Thyroid gland (tissue), 4 donors: ENCODE results near the gene NPSR1. TPM values are rescaled to one million over a fixed set of nuclear protein-coding genes. Genes with fewer than 3 reads are reported as not detected.

Experiments used
- DNase-seq, 2 donors: peaks; one replicate each; pipeline ENCODE4 v3.0.0-alpha.2; 2019
- H3K27ac ChIP-seq, 3 donors: fragments of 200-600 bp; sonication (generic); 1 replicate in 2 of 3; 2 replicates in 1 of 3; pipeline ENCODE4 v1.5.1; 2016 to 2019; ENCODE audit warnings: mild to moderate bottlenecking in 1 of 3, moderate library complexity in 1 of 3
- H3K27me3 ChIP-seq: fragments of 200-600 bp; sonication (generic); one replicate; pipeline ENCODE4 v1.5.1; 2019
- H3K36me3 ChIP-seq, 2 donors: fragments of 200-600 bp; sonication (generic); one replicate each; pipeline ENCODE4 v1.5.1; 2016 to 2019
- H3K4me1 ChIP-seq, 2 donors: fragments of 200-600 bp; sonication (generic); one replicate each; pipeline ENCODE4 v1.5.1; 2017 to 2019
- H3K4me3 ChIP-seq, 3 donors: fragments of 200-600 bp; sonication (generic); replicated peaks in 1 of 3; 1 replicate in 2 of 3; 2 replicates in 1 of 3; pipeline ENCODE4 v1.5.1; 2016; ENCODE audit warnings: mild to moderate bottlenecking in 1 of 3
- H3K9me3 ChIP-seq: fragments of 200-600 bp; sonication (generic); one replicate; pipeline ENCODE4 v1.5.1; 2017
- CTCF ChIP-seq, 6 experiments: fragments of 200-600 bp in 3 of 6; fragments of 450-650 bp in 3 of 6; sonication (generic) in 3 of 6; IDR thresholded peaks; one replicate each; pipeline ENCODE4 v1.5.1; 2016 to 2019; ENCODE audit warnings: antibody characterized with exemption in 6 of 6, mild to moderate bottlenecking in 2 of 6, inconsistent platforms in 1 of 6, moderate library complexity in 1 of 6
- POLR2A ChIP-seq, 2 donors: fragments of 450-650 bp; IDR thresholded peaks; one replicate each; pipeline ENCODE4 v1.6.1; 2017; ENCODE audit warnings: antibody characterized with exemption in 2 of 2, mild to moderate bottlenecking in 2 of 2, moderate library complexity in 1 of 2
- WGBS, 2 donors: methylation state at CpG; one replicate each; pipeline ENCODE4 v1.1.5; 2017; 5-methylcytosine and 5-hydroxymethylcytosine counted together
- intact Hi-C: fragments of 100-400 bp; cut with DNase I; formaldehyde crosslinking; loops from one replicate; pipeline ENCODE4 v1.15.1; 2023
- total RNA-seq, 4 donors: library from RNA; depleted of rRNA; stranded (reverse); fragments of >200 nt; gene quantifications; one replicate each; pipeline ENCODE4 v1.2.3, GENCODE V29; 2016

NPSR1 gene
- total RNA-seq, 4 donors from 2014 or later = not detected

GRCh38 chr7:34832020-34832419, 174.0 kb downstream of the NPSR1 start:
- WGBS, 2 donors = 81 to 87% methylated on average over 3 of the region's 3 CpGs
- H3K27me3 ChIP-seq = no peaks in the 10 kb centered on the region
- DNase-seq = no peak
- TF ChIP-seq POLR2A (IDR thresholded peaks at IDR 0.05) (no peak), CTCF (IDR thresholded peaks at IDR 0.05) (no peak)
- H3K27ac ChIP-seq = no peak overlapping the region
- no peaks in the 10 kb centered on the region for H3K36me3 ChIP-seq
- H3K4me3 ChIP-seq = no peak overlapping the region
- no peaks in the 10 kb centered on the region for H3K9me3 ChIP-seq
- intact Hi-C loops = no loop called here
- H3K4me1 ChIP-seq = no peaks in the 10 kb centered on the region

- intact Hi-C loops = no loop called here
- no peak for TF ChIP-seq CTCF (IDR thresholded peaks at IDR 0.05)
- TF ChIP-seq POLR2A (IDR thresholded peaks at IDR 0.05) = no peak
- Histone ChIP-seq H3K27ac (no peak overlapping the region), H3K4me3 (no peak overlapping the region), H3K4me1 (no peaks in the 10 kb centered on the region), H3K36me3 (no peaks in the 10 kb centered on the region), H3K9me3 (no peaks in the 10 kb centered on the region), H3K27me3 (no peaks in the 10 kb centered on the region)
- DNase-seq = no peak
- 56 to 76% methylated on average over 3 of the region's 3 CpGs for WGBS, 2 donors
Measured at GRCh38 chr7:34835901-34836600, 178.0 kb downstream of the NPSR1 start.

GRCh38 chr7:34837316-34837715, 179.3 kb downstream of the NPSR1 start:
- H3K27me3 ChIP-seq = no peaks in the 10 kb centered on the region
- H3K9me3 ChIP-seq = no peaks in the 10 kb centered on the region
- H3K4me1 ChIP-seq = no peaks in the 10 kb centered on the region
- H3K27ac ChIP-seq = no peak overlapping the region
- WGBS, 2 donors = 54 to 62% methylated on average over 2 of the region's 2 CpGs
- no peak overlapping the region for H3K4me3 ChIP-seq
- intact Hi-C loops = no loop called here
- TF ChIP-seq POLR2A (IDR thresholded peaks at IDR 0.05) = no peak
- TF ChIP-seq CTCF (IDR thresholded peaks at IDR 0.05) = no peak
- no peak for DNase-seq
- no peaks in the 10 kb centered on the region for H3K36me3 ChIP-seq

GRCh38 chr7:34837801-34838201, 179.8 kb downstream of the NPSR1 start:
- DNase-seq = no peak
- Histone ChIP-seq H3K9me3 (no peaks in the 10 kb centered on the region), H3K36me3 (no peaks in the 10 kb centered on the region), H3K4me1 (no peaks in the 10 kb centered on the region), H3K27me3 (no peaks in the 10 kb centered on the region), H3K27ac (no peak overlapping the region), H3K4me3 (no peak overlapping the region)
- WGBS, 2 donors = 64 to 69% methylated on average over 2 of the region's 2 CpGs
- intact Hi-C loops = no loop called here
- no peak for TF ChIP-seq CTCF (IDR thresholded peaks at IDR 0.05)

GRCh38 chr7:34838329-34838728, 180.3 kb downstream of the NPSR1 start:
- H3K27ac ChIP-seq = no peak overlapping the region
- no peaks in the 10 kb centered on the region for H3K27me3 ChIP-seq
- H3K4me3 ChIP-seq = no peak overlapping the region
- H3K9me3 ChIP-seq = no peaks in the 10 kb centered on the region
- 83 to 88% methylated on average over 5 of the region's 5 CpGs for WGBS, 2 donors
- TF ChIP-seq POLR2A (IDR thresholded peaks at IDR 0.05) (no peak), CTCF (IDR thresholded peaks at IDR 0.05) (no peak)
- no peaks in the 10 kb centered on the region for H3K36me3 ChIP-seq
- intact Hi-C loops = no loop called here
- no peaks in the 10 kb centered on the region for H3K4me1 ChIP-seq
- DNase-seq = no peak
